Gastroesophageal sphincter (tissue), 4 donors: Measurements from ENCODE around the gene SEPTIN7. TPM values are rescaled to one million over a fixed set of nuclear protein-coding genes. Genes with fewer than 3 reads are reported as not detected.

Experiments used
- ATAC-seq: fragments of 150-250 bp; one replicate; pipeline ENCODE4 v1.9.1; 2016; ENCODE audit warnings: mild to moderate bottlenecking, moderate library complexity
- H3K27ac ChIP-seq, 4 donors: fragments of 200-600 bp; sonication (generic) in 3 of 4; 1 replicate in 3 of 4; 2 replicates in 1 of 4; pipeline ENCODE4 v1.5.1; 2016 to 2019
- H3K27me3 ChIP-seq: fragments of 200-600 bp; sonication (generic); one replicate; pipeline ENCODE4 v1.5.1; 2019
- H3K36me3 ChIP-seq, 2 donors: fragments of 200-600 bp; sonication (generic); one replicate each; pipeline ENCODE4 v1.5.1; 2019; ENCODE audit warnings: control low read depth in 1 of 2
- H3K4me1 ChIP-seq, 3 donors: fragments of 200-600 bp; sonication (generic); 1 replicate in 2 of 3; 2 replicates in 1 of 3; pipeline ENCODE4 v1.5.1; 2016 to 2019; ENCODE audit warnings: control low read depth in 2 of 3
- H3K4me3 ChIP-seq, 2 donors: fragments of 200-600 bp; sonication (generic); one replicate each; pipeline ENCODE4 v1.5.1; 2019; ENCODE audit warnings: mild to moderate bottlenecking in 1 of 2, moderate library complexity in 1 of 2
- H3K9me3 ChIP-seq, 3 donors: fragments of 200-600 bp; sonication (generic); one replicate each; pipeline ENCODE4 v1.5.1; 2017 to 2019; ENCODE audit warnings: control low read depth in 2 of 3
- EP300 ChIP-seq: sonication (generic); formaldehyde crosslinking; IDR thresholded peaks from one replicate; pipeline ENCODE4 v1.6.1; 2017; ENCODE audit warnings: antibody characterized with exemption, mild to moderate bottlenecking
- POLR2A ChIP-seq, 2 donors: fragments of 450-650 bp; IDR thresholded peaks; one replicate each; pipeline ENCODE4 v1.6.1; 2017; ENCODE audit warnings: antibody characterized with exemption in 2 of 2, mild to moderate bottlenecking in 2 of 2, moderate library complexity in 1 of 2
- POLR2AphosphoS5 ChIP-seq: sonication (generic); formaldehyde crosslinking; IDR thresholded peaks from one replicate; pipeline ENCODE4 v1.6.1; 2017; ENCODE audit warnings: antibody characterized with exemption
- WGBS, 2 donors: methylation state at CpG; one replicate each; pipeline ENCODE4 v1.1.5; 2018; ENCODE audit warnings: low coverage in 1 of 2; 5-methylcytosine and 5-hydroxymethylcytosine counted together
- total RNA-seq, 4 donors: library from RNA; depleted of rRNA; stranded (reverse); fragments of >200 nt; gene quantifications; one replicate each; pipeline ENCODE4 v1.1.0, GENCODE V29; 2016
- TF ChIP-seq, protein P1 (sequence below), 4 experiments: fragments of 200-600 bp in 2 of 4; fragments of 450-650 bp in 2 of 4; sonication (generic) in 1 of 4; IDR thresholded peaks; one replicate each; pipeline ENCODE4 v1.5.1; 2017 to 2019; ENCODE audit warnings: antibody characterized with exemption in 4 of 4, mild to moderate bottlenecking in 2 of 4, moderate library complexity in 2 of 4

Gene SEPTIN7
- total RNA-seq, 4 donors from 2014 or later: 267 to 536 (median 334) TPM

DNA sequence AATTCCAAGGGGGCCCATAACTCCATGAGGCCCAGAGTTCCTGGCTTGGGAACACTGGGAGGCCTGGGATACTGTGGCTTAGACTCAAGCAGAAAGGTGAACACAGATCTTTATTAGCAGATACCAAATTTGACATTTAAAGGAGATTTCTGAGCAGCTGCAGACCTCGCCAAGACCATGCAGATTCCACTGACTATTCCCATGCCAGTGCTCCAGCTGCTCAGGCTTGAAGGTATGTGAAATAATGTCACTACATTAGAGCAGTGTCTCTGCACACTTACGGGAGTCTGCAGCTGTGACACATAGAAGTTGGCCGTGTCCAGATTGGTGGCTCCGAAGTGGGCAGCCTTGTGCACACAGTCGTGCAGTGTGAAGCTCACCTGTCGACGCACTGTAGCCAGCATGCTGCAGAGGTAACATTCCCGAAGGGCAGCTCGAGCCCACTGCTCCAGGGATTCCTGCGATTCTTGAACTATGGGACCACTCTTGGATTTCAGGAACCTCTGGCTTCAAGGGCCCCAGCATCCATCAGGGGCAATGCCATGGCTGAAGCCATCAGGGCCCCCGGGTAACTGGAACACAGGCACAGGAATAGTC, 46.1 kb downstream of the SEPTIN7 start:
- WGBS, 2 donors: 94 to 100% methylated on average over 2 to 3 of the region's 11 CpGs
- TF ChIP-seq, protein P1, sequence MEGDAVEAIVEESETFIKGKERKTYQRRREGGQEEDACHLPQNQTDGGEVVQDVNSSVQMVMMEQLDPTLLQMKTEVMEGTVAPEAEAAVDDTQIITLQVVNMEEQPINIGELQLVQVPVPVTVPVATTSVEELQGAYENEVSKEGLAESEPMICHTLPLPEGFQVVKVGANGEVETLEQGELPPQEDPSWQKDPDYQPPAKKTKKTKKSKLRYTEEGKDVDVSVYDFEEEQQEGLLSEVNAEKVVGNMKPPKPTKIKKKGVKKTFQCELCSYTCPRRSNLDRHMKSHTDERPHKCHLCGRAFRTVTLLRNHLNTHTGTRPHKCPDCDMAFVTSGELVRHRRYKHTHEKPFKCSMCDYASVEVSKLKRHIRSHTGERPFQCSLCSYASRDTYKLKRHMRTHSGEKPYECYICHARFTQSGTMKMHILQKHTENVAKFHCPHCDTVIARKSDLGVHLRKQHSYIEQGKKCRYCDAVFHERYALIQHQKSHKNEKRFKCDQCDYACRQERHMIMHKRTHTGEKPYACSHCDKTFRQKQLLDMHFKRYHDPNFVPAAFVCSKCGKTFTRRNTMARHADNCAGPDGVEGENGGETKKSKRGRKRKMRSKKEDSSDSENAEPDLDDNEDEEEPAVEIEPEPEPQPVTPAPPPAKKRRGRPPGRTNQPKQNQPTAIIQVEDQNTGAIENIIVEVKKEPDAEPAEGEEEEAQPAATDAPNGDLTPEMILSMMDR (IDR thresholded peaks at IDR 0.05): no peak
- Histone ChIP-seq H3K36me3 (peaks cover 0 to 22% of the 10 kb centered on the region in 2 donors), H3K4me3 (no peak overlapping the region), H3K9me3 (no peaks in the 10 kb centered on the region), H3K27me3 (no peaks in the 10 kb centered on the region), H3K27ac (no peak overlapping the region), H3K4me1 (peaks cover 0 to 42% (median 3%) of the 10 kb centered on the region in 3 donors)
- no peak for ATAC-seq

DNA sequence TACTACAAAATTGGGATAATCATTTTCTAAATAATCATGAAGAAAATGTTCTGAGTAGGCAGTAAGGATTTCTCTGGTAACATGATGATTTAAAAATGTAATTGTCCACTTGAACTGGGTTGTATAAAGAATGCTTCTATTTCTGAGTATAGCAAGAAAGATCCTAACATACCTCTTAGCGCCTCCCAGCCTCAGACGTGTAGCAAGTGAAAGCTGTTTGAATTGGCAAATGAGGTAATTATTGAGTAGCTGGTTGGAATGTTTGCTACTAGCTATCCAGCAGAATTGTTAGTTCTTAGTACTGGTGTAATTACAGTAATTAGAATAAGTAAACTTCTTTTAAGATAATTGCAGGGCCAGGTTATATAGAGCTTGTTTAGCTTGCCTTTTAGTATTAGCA, 47.9 kb downstream of the SEPTIN7 start:
- WGBS, 2 donors: 63 to 64% methylated on average over 2 of the region's 2 CpGs
- TF ChIP-seq EP300 (no peak), POLR2AphosphoS5 (no peak), POLR2A (IDR thresholded peaks at IDR 0.05) (no peak)
- TF ChIP-seq, protein P1 (IDR thresholded peaks at IDR 0.05): no peak
- Histone ChIP-seq H3K36me3 (peaks cover 0 to 22% of the 10 kb centered on the region in 2 donors), H3K27me3 (no peaks in the 10 kb centered on the region), H3K4me3 (no peak overlapping the region), H3K27ac (no peak overlapping the region), H3K9me3 (no peaks in the 10 kb centered on the region), H3K4me1 (peaks cover 0 to 43% (median 3%) of the 10 kb centered on the region in 3 donors)
- ATAC-seq: no peak

DNA sequence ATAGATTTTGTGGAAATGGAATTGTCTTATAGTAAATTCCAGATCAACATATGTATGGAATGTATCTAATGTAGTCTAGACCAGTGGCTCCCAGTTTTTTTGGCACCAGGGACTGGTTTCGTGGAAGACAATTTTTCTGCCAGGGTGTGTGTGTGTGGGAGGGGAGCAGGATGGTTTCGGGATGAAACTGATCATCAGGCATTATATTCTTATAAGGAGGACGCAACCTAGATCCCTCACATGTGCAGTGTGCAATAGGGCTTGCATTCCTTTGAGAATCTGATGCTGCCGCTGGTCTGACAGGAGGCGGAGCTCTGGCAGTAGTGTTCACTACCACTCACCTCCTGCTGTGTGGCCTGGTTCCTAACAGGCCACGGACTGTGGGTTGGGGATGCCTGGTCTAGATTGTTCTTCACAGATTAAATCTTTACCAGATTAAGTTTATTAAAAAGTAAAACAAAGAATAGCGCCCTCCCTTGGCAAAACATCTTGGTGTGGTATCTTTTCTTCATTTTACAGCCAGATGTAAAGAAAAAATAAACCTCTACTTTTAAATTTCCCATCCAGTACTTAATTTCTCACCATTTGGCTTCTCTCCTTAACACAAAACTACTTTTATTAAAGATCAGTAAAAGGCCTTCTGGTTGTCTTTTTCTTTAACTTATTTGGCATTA, 48.4 kb downstream of the SEPTIN7 start:
- H3K27me3 ChIP-seq: no peaks in the 10 kb centered on the region
- 82 to 88% methylated on average over 4 to 6 of the region's 7 CpGs for WGBS, 2 donors
- peaks cover 0 to 47% (median 3%) of the 10 kb centered on the region in 3 donors for H3K4me1 ChIP-seq
- H3K27ac ChIP-seq: no peak overlapping the region
- H3K4me3 ChIP-seq: no peak overlapping the region
- H3K9me3 ChIP-seq: no peaks in the 10 kb centered on the region
- TF ChIP-seq POLR2A (IDR thresholded peaks at IDR 0.05): no peak
- TF ChIP-seq POLR2AphosphoS5: no peak
- TF ChIP-seq, protein P1 (IDR thresholded peaks at IDR 0.05): no peak
- no peak for TF ChIP-seq EP300
- peaks cover 0 to 22% of the 10 kb centered on the region in 2 donors for H3K36me3 ChIP-seq
- no peak for ATAC-seq

DNA sequence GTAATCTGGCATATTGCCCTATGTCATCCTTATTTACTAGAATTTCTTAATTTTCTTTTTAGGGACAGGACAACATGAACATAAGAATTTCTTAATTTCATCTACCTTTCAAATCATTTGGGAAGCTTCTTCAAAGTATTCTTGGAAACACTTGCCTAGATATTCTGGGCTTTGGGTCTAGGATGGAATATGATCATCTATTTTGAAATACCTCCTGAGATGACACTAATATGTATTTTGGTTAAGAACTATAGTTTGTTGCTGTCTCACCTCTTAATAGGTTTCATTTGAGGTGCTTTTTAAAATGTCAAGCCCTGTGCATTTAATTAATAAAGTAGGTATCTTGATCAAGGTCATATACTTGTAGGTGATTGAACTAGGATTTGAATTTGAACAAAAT, 49.1 kb downstream of the SEPTIN7 start:
- Histone ChIP-seq H3K4me3 (no peak overlapping the region), H3K27ac (no peak overlapping the region), H3K27me3 (no peaks in the 10 kb centered on the region), H3K9me3 (no peaks in the 10 kb centered on the region), H3K4me1 (peaks cover 0 to 53% (median 3%) of the 10 kb centered on the region in 3 donors), H3K36me3 (peaks cover 0 to 15% of the 10 kb centered on the region in 2 donors)
- ATAC-seq: no peak
- no peak for TF ChIP-seq EP300
- TF ChIP-seq, protein P1 (IDR thresholded peaks at IDR 0.05): no peak
- no peak for TF ChIP-seq POLR2AphosphoS5
- no peak for TF ChIP-seq POLR2A (IDR thresholded peaks at IDR 0.05)

Other genes starting within 250 kb of the SEPTIN7 start
- 10 to 100 TPM; 26.1 to 35.3 (median 27.5) TPM for gene HERPUD2, start 105.9 kb upstream of the SEPTIN7 start, total RNA-seq